Measurements from ENCODE around the gene FAH.

GRCh38 chr15:80115021-80115420 is 37.8 kb upstream of the FAH start:
- TF ChIP-seq CTCF (IDR thresholded peaks at IDR 0.05) (no peak), POLR2A (IDR thresholded peaks at IDR 0.05) (no peak)
